ENCODE measurements around the gene NTNG2.

GRCh38 chr9:132232522-132232921 lies 70.7 kb downstream of the NTNG2 start:
- no peak for TF ChIP-seq CTCF (IDR thresholded peaks at IDR 0.05; ENCODE audit: insufficient read depth, low read length, poor library complexity, severe bottlenecking)
- TF ChIP-seq EZH2phosphoT487 (conservative IDR thresholded peaks at IDR 0.05; ENCODE audit: low read length) = no peak

Data from SU-DHL-6 (cell line).